ENCODE results near the gene MRPL55.
A peak's percentile ranks its signal among the peaks of the same experiment; 100 is the strongest.

The MRPL55 gene

GRCh38 chr1:228147768-228148167, 38.7 kb upstream of the MRPL55 start:
- DNase-seq (ENCODE audit: low read depth) = no peak

- no peak for DNase-seq (ENCODE audit: low read depth)
Observed at GRCh38 chr1:228147151-228147693, 38.1 kb upstream of the MRPL55 start.

GRCh38 chr1:228146417-228147150, 37.5 kb upstream of the MRPL55 start:
- DNase-seq (ENCODE audit: low read depth) = no peak

GRCh38 chr1:228145463-228146416, 36.6 kb upstream of the MRPL55 start:
- no peak for DNase-seq (ENCODE audit: low read depth)

GRCh38 chr1:228144993-228145343, 35.9 kb upstream of the MRPL55 start:
- DNase-seq (ENCODE audit: low read depth) = no peak

GRCh38 chr1:228144193-228144992, 35.3 kb upstream of the MRPL55 start:
- DNase-seq (ENCODE audit: low read depth) = no peak

GRCh38 chr1:228143480-228144192, 34.5 kb upstream of the MRPL55 start:
- DNase-seq (ENCODE audit: low read depth) = no peak

GRCh38 chr1:228142701-228143136, 33.6 kb upstream of the MRPL55 start:
- no peak for DNase-seq (ENCODE audit: low read depth)

- DNase-seq (ENCODE audit: low read depth) = no peak
Observed at GRCh38 chr1:228142155-228142691, 33.1 kb upstream of the MRPL55 start.

GRCh38 chr1:228141226-228142044, 32.3 kb upstream of the MRPL55 start:
- DNase-seq (ENCODE audit: low read depth) = no peak

- DNase-seq (ENCODE audit: low read depth) = no peak
Observed at GRCh38 chr1:228140724-228141225, 31.7 kb upstream of the MRPL55 start.

GRCh38 chr1:228139931-228140723, 31.0 kb upstream of the MRPL55 start, which contains the start of gene GUK1:
GUK1 (plus strand) TSS chr1:228140279; CDS start chr1:228140303, 24 bp downstream.
- DNase-seq (ENCODE audit: low read depth) = peak; percentile 95

- DNase-seq (ENCODE audit: low read depth) = no peak
Observed at GRCh38 chr1:228139406-228139930, 30.4 kb upstream of the MRPL55 start.

GRCh38 chr1:228136901-228137300, 27.8 kb upstream of the MRPL55 start:
- DNase-seq (ENCODE audit: low read depth) = no peak

- no peak for DNase-seq (ENCODE audit: low read depth)
Observed at GRCh38 chr1:228134591-228134990, 25.5 kb upstream of the MRPL55 start.

- DNase-seq (ENCODE audit: low read depth) = no peak
Observed at GRCh38 chr1:228131766-228132165, 22.7 kb upstream of the MRPL55 start.

- DNase-seq (ENCODE audit: low read depth) = no peak
Observed at GRCh38 chr1:228125185-228125584, 16.1 kb upstream of the MRPL55 start.

GRCh38 chr1:228123505-228123904, 14.4 kb upstream of the MRPL55 start:
- DNase-seq (ENCODE audit: low read depth) = no peak

Measured in HS-5 (cell line).